Measurements from ENCODE around the gene NOTCH3. TPM values are rescaled to one million over a fixed set of nuclear protein-coding genes. Genes with fewer than 3 reads are reported as not detected.

Gene NOTCH3
- total and polyA plus RNA-seq, 12 donors = 18.7 to 45.5 (median 31.9) TPM

- peaks cover 0 to 15% (median 0%) of the 10 kb centered on the region in 11 donors for H3K9me3 ChIP-seq
- H3K27ac ChIP-seq = no peak overlapping the region
- no peak for DNase-seq
- no peaks in the 10 kb centered on the region for H3K36me3 ChIP-seq
- TF ChIP-seq CTCF (IDR thresholded peaks at IDR 0.05) = no peak
- intact Hi-C loops (cut with DNase I) = loop anchor here in 1 of 10 donors (5.0 kb wide), 1 partner anchor 35 kb away; no protein-coding TSS in a partner anchor
- H3K4me3 ChIP-seq = no peak overlapping the region
- ATAC-seq = no peak
- no peaks in the 10 kb centered on the region for H3K27me3 ChIP-seq
- no peaks in the 10 kb centered on the region for H3K4me1 ChIP-seq
Observed at GRCh38 chr19:15137777-15138176, 63.0 kb downstream of the NOTCH3 start.

- intact Hi-C loops (cut with DNase I) = loop anchor here in 1 of 10 donors (5.0 kb wide), 1 partner anchor 34 kb away; no protein-coding TSS in a partner anchor
- TF ChIP-seq CTCF (IDR thresholded peaks at IDR 0.05) = no peak
- no peaks in the 10 kb centered on the region for H3K36me3 ChIP-seq
- H3K27ac ChIP-seq = no peak overlapping the region
- H3K4me3 ChIP-seq = no peak overlapping the region
- no peaks in the 10 kb centered on the region for H3K27me3 ChIP-seq
- H3K4me1 ChIP-seq = no peaks in the 10 kb centered on the region
- H3K9me3 ChIP-seq = peaks cover 0 to 15% (median 0%) of the 10 kb centered on the region in 11 donors
- DNase-seq = no peak
- WGBS, 2 donors = 80 to 81% methylated on average over 2 of the region's 2 CpGs
- ATAC-seq = no peak
Observed at GRCh38 chr19:15136234-15136954, 64.4 kb downstream of the NOTCH3 start.

- Histone ChIP-seq H3K27me3 (no peaks in the 10 kb centered on the region), H3K4me1 (peaks cover 0 to 8% (median 6%) of the 10 kb centered on the region in 9 donors), H3K27ac (no peak overlapping the region), H3K4me3 (no peak overlapping the region), H3K9me3 (no peaks in the 10 kb centered on the region), H3K36me3 (no peaks in the 10 kb centered on the region)
- WGBS, 2 donors = 72 to 78% methylated on average over 16 of the region's 16 CpGs
- no peak for DNase-seq
- intact Hi-C loops (cut with DNase I) = loop anchor here in 1 of 10 donors (1.0 kb wide), 1 partner anchor 24 kb away; no protein-coding TSS in a partner anchor
- TF ChIP-seq CTCF (IDR thresholded peaks at IDR 0.05) = no peak
- no peak for ATAC-seq
Observed at GRCh38 chr19:15129856-15130585, 70.8 kb downstream of the NOTCH3 start.

GRCh38 chr19:15128162-15128770, 72.5 kb downstream of the NOTCH3 start:
- peaks cover 0 to 3% (median 0%) of the 10 kb centered on the region in 9 donors for H3K36me3 ChIP-seq
- no peak for ATAC-seq
- TF ChIP-seq CTCF (IDR thresholded peaks at IDR 0.05) = no peak
- H3K27me3 ChIP-seq = no peaks in the 10 kb centered on the region
- no peak for DNase-seq
- no peaks in the 10 kb centered on the region for H3K9me3 ChIP-seq
- H3K27ac ChIP-seq = no peak overlapping the region
- no peak overlapping the region for H3K4me3 ChIP-seq
- peaks cover 0 to 24% (median 17%) of the 10 kb centered on the region in 9 donors for H3K4me1 ChIP-seq
- intact Hi-C loops (cut with DNase I) = no loop called here
- 75 to 79% methylated on average over 6 of the region's 6 CpGs for WGBS, 2 donors

Measured in heart right ventricle (tissue), 16 donors.